HTR-8/SVneo (cell line): ENCODE data around the gene SEMA3B.
"Not testable (repeated sequence)": the region's sequence is repeated elsewhere in the genome, so short reads cannot be mapped to it uniquely, and the experiment has no call there.

ENCODE experiments used
- DNase-seq: peaks from one replicate; pipeline ENCODE4 v3.0.0; 2011; ENCODE audit warnings: low spot score, mixed read lengths; ENCODE audit not compliant: insufficient read length
- FAIRE-seq: peaks from 2 replicates; lab custom pipeline; 2011; peaks lifted over from hg19 to GRCh38; lab: Jason Lieb, UNC

Gene SEMA3B

GRCh38 chr3:50268703-50269451, at the start of gene SEMA3B:
TSS of gene SEMA3B (plus strand) at chr3:50269147. CDS start at chr3:50269241, 94 bp downstream.
- FAIRE-seq, result peak; percentile 99
- peak; percentile 92 for DNase-seq

DNA sequence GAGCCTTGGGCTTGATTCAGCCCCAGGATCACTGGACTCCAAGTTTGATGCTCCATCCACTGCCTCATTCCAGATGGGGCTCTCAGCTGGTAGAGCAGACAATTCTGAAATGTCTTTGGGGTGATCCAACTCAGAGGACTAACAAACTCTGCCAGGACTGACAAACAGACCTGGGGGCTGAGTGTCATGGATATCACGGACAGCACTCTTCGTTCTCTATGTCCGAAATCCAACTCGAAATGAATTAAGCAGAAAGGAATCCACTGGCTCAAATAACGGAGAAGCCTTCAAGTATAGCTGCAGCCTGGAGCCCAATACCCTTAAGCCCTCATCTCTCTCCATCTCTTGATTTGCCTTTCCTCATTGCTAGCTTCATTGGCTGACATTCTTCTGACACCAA, 49.7 kb upstream of the SEMA3B start:
- DNase-seq (no peak), FAIRE-seq (no peak)

DNA sequence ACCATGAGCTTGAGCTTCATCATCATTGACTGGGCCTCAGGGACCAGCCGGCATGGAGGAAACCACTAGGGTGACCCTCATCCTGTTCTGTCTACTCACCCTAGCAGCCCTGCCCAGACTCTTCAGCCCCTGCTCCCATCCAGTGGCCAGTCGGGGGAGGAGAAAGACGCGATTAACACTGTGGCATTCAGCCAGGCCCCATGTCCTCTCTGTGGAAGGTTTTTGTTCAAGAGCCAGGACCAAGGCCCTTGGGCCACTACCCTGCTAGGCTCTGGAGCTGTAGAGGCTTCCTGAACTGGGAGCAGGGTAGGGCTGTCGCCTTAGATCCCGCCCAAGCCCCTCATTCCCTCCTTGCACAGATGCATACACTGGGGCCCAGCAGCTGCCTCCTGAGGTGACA, 48.8 kb upstream of the SEMA3B start:
- DNase-seq (no peak), FAIRE-seq (no peak)

GRCh38 chr3:50221051-50221410, 47.9 kb upstream of the SEMA3B start:
- no peak for DNase-seq
- no peak for FAIRE-seq

GRCh38 chr3:50221411-50222168, 47.4 kb upstream of the SEMA3B start:
- no peak for DNase-seq
- no peak for FAIRE-seq

DNA sequence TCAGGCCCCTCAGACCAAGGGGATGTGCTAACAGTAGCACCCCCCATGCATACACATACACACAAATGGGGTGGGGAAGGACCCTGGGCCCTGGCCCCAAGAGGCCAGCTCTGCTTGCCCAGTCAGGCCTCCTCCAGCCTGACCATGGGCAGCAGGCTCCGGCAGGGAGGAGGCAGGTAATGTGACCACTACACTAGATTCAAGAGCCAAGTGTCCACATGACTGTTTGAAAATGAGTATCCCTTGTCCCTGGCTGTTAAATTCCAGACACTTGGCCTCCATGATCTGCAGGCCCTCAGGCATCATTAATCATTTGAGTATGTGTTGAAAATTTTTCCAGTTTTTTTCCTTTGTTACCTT, 46.8 kb upstream of the SEMA3B start:
- DNase-seq (no peak), FAIRE-seq (no peak)

- FAIRE-seq (no peak), DNase-seq (no peak)
These were observed 44.3 kb upstream of the SEMA3B start for GRCh38 chr3:50224639-50225038.

- DNase-seq (no peak), FAIRE-seq (no peak)
These were observed 42.0 kb upstream of the SEMA3B start for GRCh38 chr3:50226888-50227389.

DNA sequence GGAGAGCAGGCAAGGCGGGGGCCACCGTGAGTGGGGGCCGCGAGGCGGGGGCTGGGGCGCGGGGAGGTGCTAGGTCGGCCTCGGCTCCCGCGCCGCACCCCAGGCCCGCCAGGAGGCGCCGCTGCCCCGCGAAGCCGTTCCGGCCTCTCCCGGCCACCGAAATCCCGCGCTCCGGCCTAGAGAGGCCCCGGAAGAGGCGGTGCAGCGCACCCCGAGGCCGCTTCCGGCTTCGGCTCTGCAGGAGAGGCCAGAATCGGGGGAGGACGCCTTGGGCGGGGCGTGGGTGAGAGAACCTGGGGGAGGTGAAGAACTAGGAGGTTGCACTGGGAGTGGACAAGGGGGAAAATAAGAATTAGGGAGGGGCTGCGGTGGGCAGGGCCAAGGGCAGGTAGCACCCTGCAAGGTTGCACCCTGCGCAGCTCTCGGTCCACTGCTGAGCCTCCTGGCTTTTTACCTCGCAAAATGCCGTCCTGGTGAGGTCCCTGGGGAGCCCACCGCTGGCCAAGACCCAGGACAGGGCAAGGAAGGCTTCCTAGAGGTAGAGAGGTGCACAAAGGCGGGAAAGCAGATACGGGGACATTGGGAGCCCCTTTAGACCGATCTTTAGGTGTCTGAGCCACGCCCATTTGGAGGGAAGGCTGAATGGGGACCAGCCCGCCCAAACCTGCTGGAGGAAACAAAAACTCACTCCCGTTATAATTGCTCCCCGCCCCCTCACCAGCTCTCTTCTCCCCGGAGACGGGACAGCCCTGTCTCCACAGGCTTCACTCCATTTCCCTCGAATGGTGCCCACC, 41.4 kb upstream of the SEMA3B start:
- FAIRE-seq (peak; percentile 83), DNase-seq (peak; percentile 94)

GRCh38 chr3:50228184-50228763, 40.7 kb upstream of the SEMA3B start:
- FAIRE-seq, DNase-seq: not testable (repeated sequence)

GRCh38 chr3:50229490-50229889, 39.5 kb upstream of the SEMA3B start:
- FAIRE-seq, result no peak

GRCh38 chr3:50230104-50230793, 38.7 kb upstream of the SEMA3B start:
- no peak for FAIRE-seq
- no peak for DNase-seq

More at GRCh38 chr3:50229490-50229889, 39.5 kb upstream of the SEMA3B start:
- no peak for DNase-seq

- no peak for FAIRE-seq
- DNase-seq, result no peak
These were observed 38.2 kb upstream of the SEMA3B start for GRCh38 chr3:50230794-50231125.

- no peak for DNase-seq
- FAIRE-seq, result no peak
These were observed 37.4 kb upstream of the SEMA3B start for GRCh38 chr3:50231581-50231980.

GRCh38 chr3:50232303-50232702, 36.6 kb upstream of the SEMA3B start:
- FAIRE-seq, result no peak

GRCh38 chr3:50233176-50233575, 35.8 kb upstream of the SEMA3B start:
- FAIRE-seq (no peak), DNase-seq (no peak)

More at GRCh38 chr3:50232303-50232702, 36.6 kb upstream of the SEMA3B start:
- DNase-seq, result no peak

- peak; percentile 98 for FAIRE-seq
- peak; percentile 97 for DNase-seq
These were observed 33.0 kb upstream of the SEMA3B start, which contains the start of gene GNAI2 for GRCh38 chr3:50235716-50236483. TSS of gene GNAI2 (plus strand) at chr3:50236204. CDS start at chr3:50236336, 132 bp downstream.

DNA sequence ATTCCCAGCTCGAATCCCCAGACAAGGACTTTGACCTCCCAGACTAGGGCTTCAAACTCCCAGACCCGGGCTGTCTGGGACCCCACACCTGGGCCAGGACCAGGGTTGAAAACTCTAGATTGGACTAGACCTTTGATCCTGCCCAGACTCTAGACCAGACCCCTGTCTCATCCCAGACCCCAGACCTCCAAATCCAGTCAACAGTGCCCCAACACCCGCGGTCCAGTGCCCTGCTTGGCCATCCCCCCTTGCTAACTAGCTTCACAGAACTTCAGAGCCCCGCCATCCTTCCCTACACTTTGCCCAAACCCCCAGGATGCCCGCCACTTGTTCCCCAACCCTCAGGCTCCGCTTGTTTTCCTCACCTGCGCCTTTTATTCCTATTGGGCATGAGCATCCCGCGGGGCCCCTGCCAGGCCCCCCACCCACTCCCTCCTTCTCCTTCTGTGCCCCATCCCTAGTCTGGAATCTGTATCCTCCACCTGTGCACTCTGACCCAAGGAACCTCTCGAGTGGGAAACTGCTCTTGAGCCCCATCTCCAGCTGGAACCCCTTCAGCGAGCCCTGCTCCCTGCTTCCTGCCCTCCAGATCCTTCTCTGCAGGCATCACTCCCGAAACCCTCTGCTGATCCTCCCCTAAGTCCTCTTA, 32.3 kb upstream of the SEMA3B start:
- FAIRE-seq, result no peak

More for the DNA sequence above, 32.3 kb upstream of the SEMA3B start:
- DNase-seq, result no peak
